HepG2 (cell line): ENCODE data around the gene COL2A1. TPM values are rescaled to one million over a fixed set of nuclear protein-coding genes. Genes with fewer than 3 reads are reported as not detected.
A peak's percentile ranks its signal among the peaks of the same experiment; 100 is the strongest.

ENCODE experiments used
- BCL6 ChIP-seq: IDR thresholded peaks from 2 replicates; pipeline ENCODE4 v1.6.1; 2016; ENCODE audit warnings: missing genetic modification reagents, missing compliant biosample characterization
- CENPX ChIP-seq: sonication (generic); formaldehyde crosslinking; IDR thresholded peaks from 2 replicates; pipeline ENCODE4 v1.9.0; 2021; ENCODE audit warnings: mild to moderate bottlenecking, missing genetic modification reagents, moderate library complexity
- CERS6 ChIP-seq: sonication (generic); formaldehyde crosslinking; IDR thresholded peaks from 2 replicates; pipeline ENCODE4 v1.5.0; 2020; ENCODE audit warnings: missing genetic modification reagents
- CREM ChIP-seq, 2 experiments: sonication (generic) in 1 of 2; formaldehyde crosslinking in 1 of 2; IDR thresholded peaks; 2 replicates each; pipeline versions ENCODE4 v1.4.0 to v1.6.1; 2016 to 2020; ENCODE audit warnings: antibody characterized with exemption in 1 of 2, mild to moderate bottlenecking in 1 of 2, missing genetic modification reagents in 1 of 2
- JDP2 ChIP-seq: sonication (generic); formaldehyde crosslinking; IDR thresholded peaks from 2 replicates; pipeline ENCODE4 v1.8.1; 2022; ENCODE audit warnings: missing genetic modification reagents, borderline replicate concordance
- KAT7 ChIP-seq: IDR thresholded peaks from 2 replicates; pipeline ENCODE4 v1.6.1; 2018; ENCODE audit warnings: borderline replicate concordance, missing compliant biosample characterization
- LBX2 ChIP-seq: sonication (generic); formaldehyde crosslinking; IDR thresholded peaks from 2 replicates; pipeline ENCODE4 v1.5.0; 2020; ENCODE audit warnings: missing genetic modification reagents, mild to moderate bottlenecking, borderline replicate concordance
- MBD4 ChIP-seq: IDR thresholded peaks from 2 replicates; pipeline ENCODE4 v1.6.1; 2012; ENCODE audit warnings: low read length, inconsistent platforms, borderline replicate concordance
- MED1 ChIP-seq: sonication (generic); formaldehyde crosslinking; IDR thresholded peaks from 2 replicates; pipeline ENCODE4 v1.4.0; 2020; ENCODE audit warnings: missing genetic modification reagents
- NPAS2 ChIP-seq: sonication (generic); formaldehyde crosslinking; IDR thresholded peaks from 2 replicates; pipeline ENCODE4 v1.8.0; 2022; ENCODE audit warnings: mild to moderate bottlenecking, missing genetic modification reagents, borderline replicate concordance
- NR1H2 ChIP-seq: sonication (generic); formaldehyde crosslinking; IDR thresholded peaks from 2 replicates; pipeline ENCODE4 v1.8.1; 2022; ENCODE audit warnings: low read depth, missing genetic modification reagents, borderline replicate concordance
- SIN3A ChIP-seq: IDR thresholded peaks from 2 replicates; pipeline ENCODE4 v1.6.1; 2011; ENCODE audit warnings: low read depth, mild to moderate bottlenecking, control low read depth, low read length, borderline replicate concordance
- SMYD3 ChIP-seq: sonication (generic); formaldehyde crosslinking; IDR thresholded peaks from 2 replicates; pipeline ENCODE4 v1.8.1; 2023; ENCODE audit warnings: mild to moderate bottlenecking, missing genetic modification reagents
- THAP11 ChIP-seq: IDR thresholded peaks from 2 replicates; pipeline ENCODE4 v1.6.1; 2016; ENCODE audit warnings: missing biosample characterization, missing genetic modification reagents
- ZNF775 ChIP-seq: sonication (generic); formaldehyde crosslinking; IDR thresholded peaks from 2 replicates; pipeline ENCODE4 v1.4.0; 2020; ENCODE audit warnings: missing genetic modification reagents, mild to moderate bottlenecking, moderate library complexity, borderline replicate concordance
- ZSCAN22 ChIP-seq: sonication (generic); formaldehyde crosslinking; IDR thresholded peaks from 2 replicates; pipeline ENCODE4 v1.4.0; 2020; ENCODE audit warnings: mild to moderate bottlenecking, missing genetic modification reagents
- polyA plus RNA-seq, 8 experiments: library from polyadenylated mRNA; depleted of rRNA in 3 of 8; stranded (reverse) in 7 of 8; unstranded in 1 of 8; fragments of >200 nt; fragmentation: Illumina TruSeq in 4 of 8; extraction: Trizol in 4 of 8; gene quantifications; 2 replicates each; pipeline versions ENCODE4 v1.2.1 to v1.2.3, GENCODE V29; 2011 to 2016; ENCODE audit warnings: low read depth in 4 of 8, missing spikeins in 1 of 8, mixed read lengths in 1 of 8; ENCODE audit not compliant: insufficient read depth in 1 of 8
- total RNA-seq, 5 experiments: library from RNA; depleted of rRNA; stranded (reverse); fragments of >200 nt; fragmentation: Illumina TruSeq; extraction: Trizol; gene quantifications; 2 replicates each; pipeline ENCODE4 v1.2.3, GENCODE V29; 2016; ENCODE audit warnings: low read depth in 1 of 5
- TF ChIP-seq, protein P1 (sequence below): sonication (generic); formaldehyde crosslinking; IDR thresholded peaks from 2 replicates; pipeline ENCODE4 v1.4.0; 2020; ENCODE audit warnings: mild to moderate bottlenecking, missing genetic modification reagents

Gene COL2A1
- total and polyA plus RNA-seq, 2 of the 13 experiments (the other 11 are each of a cell fraction or from before 2014, with no cell fraction given) = 7.4 to 38.3 TPM

GRCh38 chr12:47963340-47964040, 40.8 kb downstream of the COL2A1 start, which contains the start of gene TMEM106C (continued):
- TF ChIP-seq, protein P1, sequence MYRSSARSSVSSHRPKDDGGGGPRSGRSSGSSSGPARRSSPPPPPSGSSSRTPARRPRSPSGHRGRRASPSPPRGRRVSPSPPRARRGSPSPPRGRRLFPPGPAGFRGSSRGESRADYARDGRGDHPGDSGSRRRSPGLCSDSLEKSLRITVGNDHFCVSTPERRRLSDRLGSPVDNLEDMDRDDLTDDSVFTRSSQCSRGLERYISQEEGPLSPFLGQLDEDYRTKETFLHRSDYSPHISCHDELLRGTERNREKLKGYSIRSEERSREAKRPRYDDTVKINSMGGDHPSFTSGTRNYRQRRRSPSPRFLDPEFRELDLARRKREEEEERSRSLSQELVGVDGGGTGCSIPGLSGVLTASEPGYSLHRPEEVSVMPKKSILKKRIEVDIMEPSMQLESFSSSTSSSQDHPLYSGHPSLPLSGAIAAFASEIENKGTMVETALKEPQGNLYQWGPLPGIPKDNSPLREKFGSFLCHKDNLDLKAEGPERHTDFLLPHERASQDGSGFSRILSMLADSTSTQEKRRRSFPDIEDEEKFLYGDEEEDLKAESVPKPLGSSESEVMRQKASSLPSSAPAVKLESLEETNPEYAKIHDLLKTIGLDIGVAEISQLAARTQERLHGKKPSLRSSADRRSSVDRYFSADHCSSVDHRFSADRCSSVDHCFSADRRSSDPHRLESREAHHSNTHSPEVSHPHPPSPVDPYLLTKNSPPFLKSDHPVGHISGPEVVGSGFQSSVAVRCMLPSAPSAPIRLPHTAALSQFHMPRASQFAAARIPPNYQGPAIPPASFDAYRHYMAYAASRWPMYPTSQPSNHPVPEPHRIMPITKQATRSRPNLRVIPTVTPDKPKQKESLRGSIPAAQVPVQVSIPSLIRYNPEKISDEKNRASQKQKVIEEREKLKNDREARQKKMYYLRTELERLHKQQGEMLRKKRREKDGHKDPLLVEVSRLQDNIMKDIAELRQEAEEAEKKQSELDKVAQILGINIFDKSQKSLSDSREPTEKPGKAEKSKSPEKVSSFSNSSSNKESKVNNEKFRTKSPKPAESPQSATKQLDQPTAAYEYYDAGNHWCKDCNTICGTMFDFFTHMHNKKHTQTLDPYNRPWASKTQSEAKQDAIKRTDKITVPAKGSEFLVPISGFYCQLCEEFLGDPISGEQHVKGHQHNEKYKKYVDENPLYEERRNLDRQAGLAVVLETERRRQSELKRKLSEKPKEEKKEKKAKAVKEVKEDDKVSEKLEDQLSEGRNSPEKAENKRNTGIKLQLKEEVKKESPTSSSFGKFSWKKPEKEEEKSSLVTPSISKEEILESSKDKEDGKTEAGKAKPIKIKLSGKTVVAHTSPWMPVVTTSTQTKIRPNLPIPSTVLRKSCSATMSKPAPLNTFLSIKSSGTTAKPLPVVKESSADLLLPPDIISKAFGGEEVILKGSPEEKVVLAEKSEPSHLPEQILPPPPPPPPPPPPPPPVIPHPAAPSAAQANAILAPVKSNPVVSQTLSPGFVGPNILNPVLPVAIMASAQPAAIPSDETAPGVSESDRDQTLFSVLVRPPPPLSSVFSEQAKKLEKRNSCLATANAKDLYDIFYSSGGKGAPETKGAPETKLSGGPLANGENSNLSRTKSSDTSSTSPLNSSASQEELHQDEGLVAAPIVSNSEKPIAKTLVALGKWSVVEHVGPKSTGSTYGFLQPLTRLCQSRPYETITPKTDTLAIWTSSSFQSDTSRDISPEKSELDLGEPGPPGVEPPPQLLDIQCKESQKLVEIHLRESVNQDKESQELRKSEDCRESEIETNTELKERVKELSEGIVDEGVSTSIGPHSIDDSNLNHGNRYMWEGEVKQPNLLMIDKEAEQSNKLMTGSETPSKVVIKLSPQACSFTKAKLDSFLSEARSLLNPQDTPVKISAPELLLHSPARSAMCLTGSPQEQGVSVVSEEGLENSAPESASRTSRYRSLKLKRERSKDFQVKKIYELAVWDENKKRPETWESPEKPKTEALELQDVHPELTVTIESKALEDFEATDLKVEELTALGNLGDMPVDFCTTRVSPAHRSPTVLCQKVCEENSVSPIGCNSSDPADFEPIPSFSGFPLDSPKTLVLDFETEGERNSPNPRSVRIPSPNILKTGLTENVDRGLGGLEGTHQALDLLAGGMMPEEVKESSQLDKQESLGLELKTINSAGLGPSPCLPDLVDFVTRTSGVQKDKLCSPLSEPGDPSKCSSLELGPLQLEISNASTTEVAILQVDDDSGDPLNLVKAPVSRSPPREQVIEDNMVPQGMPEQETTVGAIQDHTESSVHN = peak; percentile 56; the same call in 1 of the 2 replicates
- TF ChIP-seq NPAS2 (CRISPR knock-in tag) (no peak), MED1 (CRISPR knock-in tag) (peak; percentile 68), SMYD3 (CRISPR knock-in tag) (no peak), ZSCAN22 (CRISPR knock-in tag) (no peak), SIN3A (no peak), CERS6 (CRISPR knock-in tag) (no peak), CENPX (CRISPR knock-in tag) (no peak), LBX2 (peak; percentile 71; the same call in 1 of the 2 replicates), MBD4 (no peak), KAT7 (CRISPR knock-in tag) (no peak), NR1H2 (CRISPR knock-in tag) (no peak), BCL6 (CRISPR knock-in tag) (peak; percentile 48; the same call in 1 of the 2 replicates), CREM (IDR thresholded peaks at IDR 0.05) (no peak), CREM (CRISPR knock-in tag; IDR thresholded peaks at IDR 0.05) (no peak), THAP11 (CRISPR knock-in tag) (peak; percentile 39; the same call in 1 of the 2 replicates), ZNF775 (CRISPR knock-in tag) (no peak), JDP2 (CRISPR knock-in tag) (no peak)
